ENCODE data around the gene KIF3B. TPM values are rescaled to one million over a fixed set of nuclear protein-coding genes. Genes with fewer than 3 reads are reported as not detected.

KIF3B gene
- total and polyA plus RNA-seq, 10 of the 15 experiments (the other 5 are each of a cell fraction or from before 2014, with no cell fraction given) = 7.4 to 37.3 (median 25.9) TPM

- H3K36me3 ChIP-seq (ENCODE audit: control insufficient read depth in 2 of 2, insufficient read depth in 2 of 2, low read length in 1 of 2) = peaks cover 10 to 16% of the 10 kb centered on the region in 2 experiments; a peak in 2 of 4 replicates
- peaks cover 18% of the 10 kb centered on the region for H3K4me1 ChIP-seq (ENCODE audit: control insufficient read depth, insufficient read depth, low read length)
- intact Hi-C loops (cut with micrococcal nuclease; ENCODE audit: unreplicated experiment) (no loop called here), in situ Hi-C loops (cut with MboI) (no loop called here)
- H3K9ac ChIP-seq (ENCODE audit: control insufficient read depth, insufficient read depth, low read length) = no peak overlapping the region
- DNase-seq (ENCODE audit: low read depth, low spot score) = no peak
- no peak for TF ChIP-seq FOXM1 (IDR thresholded peaks at IDR 0.05; ENCODE audit: low read depth, low read length)
- no peak for TF ChIP-seq MXI1 (IDR thresholded peaks at IDR 0.05; ENCODE audit: low read depth, low read length)
- ChIA-PET POLR2A (no interaction called here), CTCF (interaction anchor here (1.4 kb wide), 1 partner anchor 14 kb away, joined by 3 read pairs; no protein-coding TSS in a partner anchor), SMC1A (ENCODE audit: uncharacterized antibody, unreplicated experiment) (interaction anchor here (0.6 kb wide), 1 partner anchor 257 kb away, joined by 4 read pairs; no protein-coding TSS in a partner anchor), RAD21 (ENCODE audit: unreplicated experiment) (no interaction called here)
- FAIRE-seq = no peak
- H3K27ac ChIP-seq (ENCODE audit: control insufficient read depth, insufficient read depth) = no peak overlapping the region
- no peak overlapping the region for H2AFZ ChIP-seq (ENCODE audit: control insufficient read depth, low read depth, low read length)
- H3K27me3 ChIP-seq (replicated peaks in 1 of 2; ENCODE audit: control insufficient read depth in 2 of 2, insufficient read depth in 2 of 2, low read length in 1 of 2) = no peaks in the 10 kb centered on the region
- BruUV-seq (replicated peaks) = TSS peak; percentile 53
- ATAC-seq = no peak
- no peak overlapping the region for H3K4me3 ChIP-seq
- no peaks in the 10 kb centered on the region for H3K79me2 ChIP-seq (ENCODE audit: control insufficient read depth, insufficient read depth, low read length)
- WGBS (ENCODE audit: insufficient coverage, insufficient replicate concordance, low lambda C conversion rate, missing lambda C conversion rate) = 94% methylated on average over 6 of the region's 6 CpGs
- no peaks in the 10 kb centered on the region for H4K20me1 ChIP-seq (ENCODE audit: control insufficient read depth, insufficient read depth)
- H3K4me2 ChIP-seq (ENCODE audit: control insufficient read depth, insufficient read depth) = no peak overlapping the region
- H3K9me3 ChIP-seq (replicated peaks; ENCODE audit: control insufficient read depth, insufficient read depth, low read length) = no peaks in the 10 kb centered on the region
Observed at GRCh38 chr20:32237419-32237818, 40.0 kb upstream of the KIF3B start.

DNA sequence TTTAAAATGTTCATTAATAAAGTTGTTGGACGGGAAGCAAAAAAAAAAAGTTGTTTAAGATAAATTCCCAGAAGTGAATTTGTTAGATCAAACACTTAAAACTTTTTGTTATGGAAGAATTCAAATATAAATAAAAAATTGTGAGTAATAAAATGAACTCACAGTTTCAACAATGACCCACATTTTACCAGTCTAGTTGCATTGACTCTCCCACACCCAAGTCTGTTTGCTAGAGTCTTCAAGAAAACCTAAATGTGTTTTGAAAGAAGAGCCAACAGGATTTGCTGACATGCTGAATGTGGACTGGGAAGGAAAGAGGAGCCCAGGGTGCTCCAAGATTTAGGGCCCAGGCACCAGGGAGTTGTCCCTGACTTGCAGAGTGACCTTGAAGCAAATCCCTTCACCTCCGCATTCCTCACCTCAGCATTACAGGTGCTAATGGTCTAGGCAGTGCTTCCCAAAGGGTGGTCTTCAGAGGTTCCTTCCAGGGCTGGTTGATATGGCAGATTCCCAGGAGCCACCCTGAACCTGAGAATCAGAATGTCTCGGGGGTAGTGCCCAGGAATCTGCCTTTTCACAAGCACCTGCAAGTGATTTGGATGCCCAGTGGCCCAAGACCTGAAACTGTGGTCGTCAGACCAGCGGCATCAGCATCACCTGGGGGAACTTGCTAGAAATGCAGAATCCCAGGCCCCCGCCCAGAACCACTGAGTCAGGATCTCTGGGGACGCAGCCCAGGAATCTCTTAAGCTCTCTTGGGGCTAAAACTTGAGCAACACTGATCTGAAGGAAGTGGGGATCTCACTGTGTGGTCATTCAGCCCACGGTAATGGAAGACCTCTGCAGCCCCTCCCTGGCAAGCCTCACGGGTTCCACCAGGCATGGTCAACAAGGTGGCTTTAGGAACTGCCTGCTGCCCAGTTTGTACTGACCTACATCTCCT is 38.7 kb upstream of the KIF3B start:
- no peaks in the 10 kb centered on the region for H4K20me1 ChIP-seq (ENCODE audit: control insufficient read depth, insufficient read depth)
- H3K9me3 ChIP-seq (replicated peaks; ENCODE audit: control insufficient read depth, insufficient read depth, low read length) = no peaks in the 10 kb centered on the region
- H3K79me2 ChIP-seq (ENCODE audit: control insufficient read depth, insufficient read depth, low read length) = no peaks in the 10 kb centered on the region
- H3K4me2 ChIP-seq (ENCODE audit: control insufficient read depth, insufficient read depth) = no peak overlapping the region
- H3K27me3 ChIP-seq (replicated peaks in 1 of 2; ENCODE audit: control insufficient read depth in 2 of 2, insufficient read depth in 2 of 2, low read length in 1 of 2) = no peaks in the 10 kb centered on the region
- intact Hi-C loops (cut with micrococcal nuclease; ENCODE audit: unreplicated experiment) (no loop called here), in situ Hi-C loops (cut with MboI) (no loop called here)
- H2AFZ ChIP-seq (ENCODE audit: control insufficient read depth, low read depth, low read length) = no peak overlapping the region
- ChIA-PET SMC1A (ENCODE audit: uncharacterized antibody, unreplicated experiment) (interaction anchor here (0.9 kb wide), 1 partner anchor 35 kb away, joined by 5 read pairs; no protein-coding TSS in a partner anchor), POLR2A (no interaction called here), RAD21 (ENCODE audit: unreplicated experiment) (no interaction called here), CTCF (interaction anchor here (0.9 to 1.8 kb wide), 2 partner anchors 15 to 94 kb away, joined by 3 read pairs; no protein-coding TSS in a partner anchor)
- no peak for FAIRE-seq
- peaks cover 13% of the 10 kb centered on the region for H3K4me1 ChIP-seq (ENCODE audit: control insufficient read depth, insufficient read depth, low read length)
- no peak overlapping the region for H3K4me3 ChIP-seq
- no peak overlapping the region for H3K9ac ChIP-seq (ENCODE audit: control insufficient read depth, insufficient read depth, low read length)
- H3K27ac ChIP-seq (ENCODE audit: control insufficient read depth, insufficient read depth) = no peak overlapping the region
- DNase-seq (ENCODE audit: low read depth, low spot score) = no peak
- BruUV-seq (replicated peaks) = no TSS peak
- peaks cover 9% of the 10 kb centered on the region in 2 experiments; a peak in 2 of 4 replicates for H3K36me3 ChIP-seq (ENCODE audit: control insufficient read depth in 2 of 2, insufficient read depth in 2 of 2, low read length in 1 of 2)
- no peak for ATAC-seq
- 59% methylated on average over 9 of the region's 9 CpGs for WGBS (ENCODE audit: insufficient coverage, insufficient replicate concordance, low lambda C conversion rate, missing lambda C conversion rate)
- TF ChIP-seq STAT1 (conservative IDR thresholded peaks at IDR 0.05) = no peak
- no peak for TF ChIP-seq BCL11A (IDR thresholded peaks at IDR 0.05; ENCODE audit: low read depth, low read length)
- no peak for TF ChIP-seq EP300 (IDR thresholded peaks at IDR 0.05; ENCODE audit: borderline replicate concordance in 1 of 2, control insufficient read depth in 1 of 2, low read depth in 2 of 2, low read length in 2 of 2)
- TF ChIP-seq, protein P1, sequence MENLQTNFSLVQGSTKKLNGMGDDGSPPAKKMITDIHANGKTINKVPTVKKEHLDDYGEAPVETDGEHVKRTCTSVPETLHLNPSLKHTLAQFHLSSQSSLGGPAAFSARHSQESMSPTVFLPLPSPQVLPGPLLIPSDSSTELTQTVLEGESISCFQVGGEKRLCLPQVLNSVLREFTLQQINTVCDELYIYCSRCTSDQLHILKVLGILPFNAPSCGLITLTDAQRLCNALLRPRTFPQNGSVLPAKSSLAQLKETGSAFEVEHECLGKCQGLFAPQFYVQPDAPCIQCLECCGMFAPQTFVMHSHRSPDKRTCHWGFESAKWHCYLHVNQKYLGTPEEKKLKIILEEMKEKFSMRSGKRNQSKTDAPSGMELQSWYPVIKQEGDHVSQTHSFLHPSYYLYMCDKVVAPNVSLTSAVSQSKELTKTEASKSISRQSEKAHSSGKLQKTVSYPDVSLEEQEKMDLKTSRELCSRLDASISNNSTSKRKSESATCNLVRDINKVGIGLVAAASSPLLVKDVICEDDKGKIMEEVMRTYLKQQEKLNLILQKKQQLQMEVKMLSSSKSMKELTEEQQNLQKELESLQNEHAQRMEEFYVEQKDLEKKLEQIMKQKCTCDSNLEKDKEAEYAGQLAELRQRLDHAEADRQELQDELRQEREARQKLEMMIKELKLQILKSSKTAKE (IDR thresholded peaks at IDR 0.05; ENCODE audit: low read depth, poor library complexity, severe bottlenecking) = no peak
- TF ChIP-seq, protein P2, sequence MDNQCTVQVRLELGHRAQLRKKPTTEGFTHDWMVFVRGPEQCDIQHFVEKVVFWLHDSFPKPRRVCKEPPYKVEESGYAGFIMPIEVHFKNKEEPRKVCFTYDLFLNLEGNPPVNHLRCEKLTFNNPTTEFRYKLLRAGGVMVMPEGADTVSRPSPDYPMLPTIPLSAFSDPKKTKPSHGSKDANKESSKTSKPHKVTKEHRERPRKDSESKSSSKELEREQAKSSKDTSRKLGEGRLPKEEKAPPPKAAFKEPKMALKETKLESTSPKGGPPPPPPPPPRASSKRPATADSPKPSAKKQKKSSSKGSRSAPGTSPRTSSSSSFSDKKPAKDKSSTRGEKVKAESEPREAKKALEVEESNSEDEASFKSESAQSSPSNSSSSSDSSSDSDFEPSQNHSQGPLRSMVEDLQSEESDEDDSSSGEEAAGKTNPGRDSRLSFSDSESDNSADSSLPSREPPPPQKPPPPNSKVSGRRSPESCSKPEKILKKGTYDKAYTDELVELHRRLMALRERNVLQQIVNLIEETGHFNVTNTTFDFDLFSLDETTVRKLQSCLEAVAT (IDR thresholded peaks at IDR 0.05) = no peak
- TF ChIP-seq SIN3A (IDR thresholded peaks at IDR 0.05; ENCODE audit: low read depth, low read length) = no peak
- TF ChIP-seq HDAC2 (IDR thresholded peaks at IDR 0.05) = no peak
- TF ChIP-seq ELK1 (IDR thresholded peaks at IDR 0.05; ENCODE audit: low read depth, low read length) = no peak
